ENCODE results near the gene MYLIP. TPM values are rescaled to one million over a fixed set of nuclear protein-coding genes. Genes with fewer than 3 reads are reported as not detected.

The MYLIP gene
- total and polyA plus RNA-seq, 2 donors from 2014 or later, result 27.1 to 52.8 TPM

- intact Hi-C loops (cut with DNase I), result no loop called here
- FAIRE-seq (no peak), DNase-seq (no peak)
- Histone ChIP-seq H3K9ac (ENCODE audit: low read length in 3 of 3) (no peak overlapping the region), H3K27ac (ENCODE audit: low read depth in 2 of 2, low read length in 2 of 2) (no peak overlapping the region), H3K36me3 (ENCODE audit: control insufficient read depth in 2 of 3, insufficient read depth in 3 of 3, low read length in 3 of 3) (no peaks in the 10 kb centered on the region), H3K4me1 (ENCODE audit: control insufficient read depth in 2 of 3, insufficient read depth in 2 of 3, low read depth in 1 of 3, low read length in 3 of 3) (no peaks in the 10 kb centered on the region), H3K4me3 (ENCODE audit: low read length in 3 of 3) (no peak overlapping the region), H3K9me3 (ENCODE audit: control insufficient read depth in 2 of 3, insufficient read depth in 1 of 3, low read length in 3 of 3) (no peaks in the 10 kb centered on the region), H3K27me3 (ENCODE audit: control insufficient read depth, insufficient read depth, low read length) (no peaks in the 10 kb centered on the region)
- no peak for TF ChIP-seq CTCF (IDR thresholded peaks at IDR 0.05; ENCODE audit: borderline replicate concordance, extremely low read depth, insufficient read depth)
These were observed 29.0 kb downstream of the MYLIP start for GRCh38 chr6:16157909-16158308.

DNA sequence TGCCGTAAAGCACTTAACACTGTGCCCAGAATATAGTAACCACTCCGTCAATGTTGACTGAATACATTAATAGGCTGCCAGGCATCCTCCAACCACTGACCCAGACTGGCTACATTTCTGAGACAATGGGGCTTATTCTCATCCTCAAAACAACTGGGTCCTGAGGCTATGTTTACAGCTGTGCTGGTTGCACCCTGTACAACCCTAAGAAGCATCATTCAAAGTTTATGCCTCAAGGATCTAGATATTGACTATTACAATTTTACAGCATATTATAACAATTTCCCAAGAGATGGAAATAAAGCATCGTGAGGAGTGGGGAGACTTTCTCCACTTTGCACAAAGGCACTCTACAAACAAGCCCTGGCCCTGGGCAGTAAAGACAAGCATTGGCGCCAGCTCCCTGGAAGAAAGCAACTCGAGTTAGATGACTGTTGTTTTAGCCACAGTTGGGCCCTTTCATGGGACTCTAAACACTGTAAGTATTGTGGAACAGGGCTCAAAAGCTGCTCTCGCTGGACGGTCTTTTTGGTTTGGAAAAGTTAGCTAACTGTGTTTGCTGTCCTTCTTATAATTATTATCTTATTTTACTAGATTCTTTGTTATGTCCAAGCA, 30.2 kb downstream of the MYLIP start:
- no peak overlapping the region for H3K9ac ChIP-seq (ENCODE audit: low read length in 3 of 3)
- DNase-seq (no peak), FAIRE-seq (no peak)
- H3K4me1 ChIP-seq (ENCODE audit: control insufficient read depth in 2 of 3, insufficient read depth in 2 of 3, low read depth in 1 of 3, low read length in 3 of 3), result no peaks in the 10 kb centered on the region
- H3K9me3 ChIP-seq (ENCODE audit: control insufficient read depth in 2 of 3, insufficient read depth in 1 of 3, low read length in 3 of 3), result no peaks in the 10 kb centered on the region
- no peaks in the 10 kb centered on the region for H3K36me3 ChIP-seq (ENCODE audit: control insufficient read depth in 2 of 3, insufficient read depth in 3 of 3, low read length in 3 of 3)
- no peaks in the 10 kb centered on the region for H3K27me3 ChIP-seq (ENCODE audit: control insufficient read depth, insufficient read depth, low read length)
- no peak overlapping the region for H3K27ac ChIP-seq (ENCODE audit: low read depth in 2 of 2, low read length in 2 of 2)
- no peak for TF ChIP-seq CTCF (IDR thresholded peaks at IDR 0.05; ENCODE audit: borderline replicate concordance, extremely low read depth, insufficient read depth)
- intact Hi-C loops (cut with DNase I), result no loop called here
- no peak overlapping the region for H3K4me3 ChIP-seq (ENCODE audit: low read length in 3 of 3)

DNA sequence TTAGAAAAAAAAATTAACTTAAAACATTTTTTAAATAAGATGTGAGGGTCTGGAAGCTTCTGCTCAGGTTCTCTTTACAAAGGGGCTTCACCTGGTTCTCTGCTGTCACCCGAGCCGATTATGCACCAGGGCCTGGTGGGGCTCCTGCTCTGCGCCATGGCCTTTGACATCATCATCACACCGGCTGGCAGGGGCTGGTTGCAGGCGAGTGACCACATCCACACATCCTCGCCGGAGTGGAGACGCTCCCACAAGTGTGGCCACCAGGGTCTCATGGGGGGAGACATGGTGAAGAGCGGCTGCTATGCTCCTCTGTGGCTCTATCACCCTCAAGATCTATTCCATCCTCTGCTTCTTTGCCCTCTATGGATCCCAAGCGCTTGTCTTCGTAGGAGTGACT, 31.9 kb downstream of the MYLIP start:
- no peaks in the 10 kb centered on the region for H3K9me3 ChIP-seq (ENCODE audit: control insufficient read depth in 2 of 3, insufficient read depth in 1 of 3, low read length in 3 of 3)
- no peaks in the 10 kb centered on the region for H3K4me1 ChIP-seq (ENCODE audit: control insufficient read depth in 2 of 3, insufficient read depth in 2 of 3, low read depth in 1 of 3, low read length in 3 of 3)
- no peaks in the 10 kb centered on the region for H3K36me3 ChIP-seq (ENCODE audit: control insufficient read depth in 2 of 3, insufficient read depth in 3 of 3, low read length in 3 of 3)
- intact Hi-C loops (cut with DNase I), result no loop called here
- H3K9ac ChIP-seq (ENCODE audit: low read length in 3 of 3), result no peak overlapping the region
- DNase-seq, result no peak
- no peaks in the 10 kb centered on the region for H3K27me3 ChIP-seq (ENCODE audit: control insufficient read depth, insufficient read depth, low read length)
- TF ChIP-seq CTCF (IDR thresholded peaks at IDR 0.05; ENCODE audit: borderline replicate concordance, extremely low read depth, insufficient read depth), result no peak
- no peak overlapping the region for H3K4me3 ChIP-seq (ENCODE audit: low read length in 3 of 3)
- no peak overlapping the region for H3K27ac ChIP-seq (ENCODE audit: low read depth in 2 of 2, low read length in 2 of 2)
- FAIRE-seq, result no peak

DNA sequence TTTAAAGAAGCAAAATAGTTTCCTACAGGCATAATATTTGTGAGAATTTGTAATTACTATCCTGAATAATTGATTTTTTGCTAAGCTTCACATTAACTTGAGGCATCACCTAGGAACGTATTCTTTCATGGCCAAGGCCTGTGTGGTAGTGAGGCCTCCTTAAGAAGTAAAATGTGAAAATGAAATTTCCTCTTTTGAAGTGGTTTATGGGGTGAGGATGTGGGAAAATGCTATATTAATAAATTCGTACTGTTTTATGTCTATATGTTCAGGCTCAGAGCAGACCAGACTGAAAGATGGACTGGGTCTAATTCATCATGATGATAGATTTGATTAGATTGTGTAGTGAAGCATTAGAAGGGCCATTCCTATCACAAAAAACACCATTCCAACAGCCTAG, 33.1 kb downstream of the MYLIP start:
- DNase-seq (no peak), FAIRE-seq (no peak)
- no peak overlapping the region for H3K27ac ChIP-seq (ENCODE audit: low read depth in 2 of 2, low read length in 2 of 2)
- no peaks in the 10 kb centered on the region for H3K36me3 ChIP-seq (ENCODE audit: control insufficient read depth in 2 of 3, insufficient read depth in 3 of 3, low read length in 3 of 3)
- intact Hi-C loops (cut with DNase I), result no loop called here
- H3K9me3 ChIP-seq (ENCODE audit: control insufficient read depth in 2 of 3, insufficient read depth in 1 of 3, low read length in 3 of 3), result no peaks in the 10 kb centered on the region
- no peaks in the 10 kb centered on the region for H3K4me1 ChIP-seq (ENCODE audit: control insufficient read depth in 2 of 3, insufficient read depth in 2 of 3, low read depth in 1 of 3, low read length in 3 of 3)
- TF ChIP-seq CTCF (IDR thresholded peaks at IDR 0.05; ENCODE audit: borderline replicate concordance, extremely low read depth, insufficient read depth), result no peak
- H3K9ac ChIP-seq (ENCODE audit: low read length in 3 of 3), result no peak overlapping the region
- no peak overlapping the region for H3K4me3 ChIP-seq (ENCODE audit: low read length in 3 of 3)
- no peaks in the 10 kb centered on the region for H3K27me3 ChIP-seq (ENCODE audit: control insufficient read depth, insufficient read depth, low read length)

All from kidney (tissue), 14 donors.